ENCODE measurements around the gene TLE4. TPM values are rescaled to one million over a fixed set of nuclear protein-coding genes. Genes with fewer than 3 reads are reported as not detected.

Gene TLE4
- 100 to 1,000 TPM; 125 to 136 TPM for total RNA-seq
- 39.0 TPM for polyA plus RNA-seq (2013, experiment 1 of 2)
- polyA plus RNA-seq (2013, experiment 2 of 2): 46.9 TPM
- total RNA-seq: 9.0 to 182 (median 73.5) reads per million in 172 experiments

GRCh38 chr9:79571309-79572031 lies at the start of gene TLE4:
Gene TLE4, plus strand, starts transcription at chr9:79571965. Its CDS starts 826 bp downstream, at chr9:79572791.
- Mint-ChIP-seq H3K27ac (peak within 1 kb of the TSS; percentile 92), H3K27me3 (peaks cover 4% of the 10 kb centered on the region), H3K4me3 (peak within 1 kb of the TSS; percentile 86), H3K4me1 (ENCODE audit: low read depth) (peaks cover 33% of the 10 kb centered on the region), H3K9me3 (no peaks in the 10 kb centered on the region), H3K36me3 (ENCODE audit: low read depth) (peaks cover 15% of the 10 kb centered on the region)
- H3K27me3 ChIP-seq (ENCODE audit: control insufficient read depth in 1 of 2, insufficient read depth in 2 of 2, low read length in 2 of 2): peaks cover 0 to 9% of the 10 kb centered on the region in 2 experiments
- peaks cover 17% of the 10 kb centered on the region for H3K4me1 ChIP-seq (ENCODE audit: insufficient read depth, low read length)
- peak; percentile 85 for ATAC-seq (ENCODE audit: poor library complexity)
- ChIA-PET CTCF (interaction anchor here (1.8 kb wide), 1 partner anchor 12 kb away, joined by 12 read pairs; no protein-coding TSS in a partner anchor), POLR2A (interaction anchor here (0.7 to 2.2 kb wide), 53 partner anchors 8 to 1540 kb away, joined by 3 to 132 read pairs (median 4); partner anchors contain the start of gene GNAQ)
- peak within 1 kb of the TSS; percentile 91 for H3K4me3 ChIP-seq (ENCODE audit: low read length)
- peak; percentile 98 to 100 (median 99) for DNase-seq
- intact Hi-C loops (cut with DNase I, micrococcal nuclease): loop anchor here (1.0 to 10.0 kb wide), 7 partner anchors 11 to 167 kb away; no protein-coding TSS in a partner anchor
- H3K36me3 ChIP-seq (ENCODE audit: insufficient read depth, low read length): no peaks in the 10 kb centered on the region
- H3K27ac ChIP-seq (ENCODE audit: low read depth in 1 of 2, low read length in 2 of 2): peak within 1 kb of the TSS; percentile 72 to 85
- H3K9me3 ChIP-seq (ENCODE audit: control insufficient read depth in 1 of 2, insufficient read depth in 1 of 2, low read length in 2 of 2): peaks cover 0 to 4% of the 10 kb centered on the region in 2 experiments
- TF ChIP-seq CTCF (IDR thresholded peaks at IDR 0.05): no peak

GRCh38 chr9:79522793-79523192 lies 49.0 kb upstream of the TLE4 start:
- Histone ChIP-seq H3K4me1 (ENCODE audit: insufficient read depth, low read length) (no peaks in the 10 kb centered on the region), H3K4me3 (ENCODE audit: low read length) (no peak overlapping the region), H3K27ac (ENCODE audit: low read depth in 1 of 2, low read length in 2 of 2) (no peak overlapping the region), H3K9me3 (ENCODE audit: control insufficient read depth in 1 of 2, insufficient read depth in 1 of 2, low read length in 2 of 2) (no peaks in the 10 kb centered on the region), H3K36me3 (ENCODE audit: insufficient read depth, low read length) (no peaks in the 10 kb centered on the region), H3K27me3 (ENCODE audit: control insufficient read depth in 1 of 2, insufficient read depth in 2 of 2, low read length in 2 of 2) (no peaks in the 10 kb centered on the region)
- intact Hi-C loops (cut with DNase I, micrococcal nuclease): no loop called here
- TF ChIP-seq CTCF (IDR thresholded peaks at IDR 0.05): no peak
- Mint-ChIP-seq H3K27ac (no peak overlapping the region), H3K4me3 (no peak overlapping the region), H3K9me3 (no peaks in the 10 kb centered on the region), H3K27me3 (peaks cover 5% of the 10 kb centered on the region), H3K4me1 (ENCODE audit: low read depth) (no peaks in the 10 kb centered on the region), H3K36me3 (ENCODE audit: low read depth) (no peaks in the 10 kb centered on the region)
- ATAC-seq (ENCODE audit: poor library complexity) (no peak), DNase-seq (no peak)
- ChIA-PET POLR2A (no interaction called here), CTCF (no interaction called here)

DNA sequence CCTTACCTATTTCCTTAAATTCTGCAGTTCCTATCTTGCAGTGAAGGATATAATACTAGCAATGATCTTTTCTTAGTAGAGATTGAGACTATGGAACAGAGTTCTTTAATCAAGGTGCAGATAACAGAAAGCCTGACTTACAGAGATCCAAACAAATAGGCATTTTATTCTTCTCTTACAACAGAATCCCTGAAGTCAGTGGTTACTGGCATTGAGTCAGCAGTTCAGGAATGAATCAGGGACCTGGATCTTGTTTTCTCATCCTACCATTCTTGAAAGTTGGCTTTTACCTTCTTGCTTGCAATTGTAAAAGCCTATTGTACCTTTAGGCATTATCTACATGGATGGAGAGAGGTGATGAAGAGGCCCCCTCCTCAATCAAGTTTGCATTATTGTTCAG lies 47.5 kb upstream of the TLE4 start:
- no peaks in the 10 kb centered on the region for H3K27me3 ChIP-seq (ENCODE audit: control insufficient read depth in 1 of 2, insufficient read depth in 2 of 2, low read length in 2 of 2)
- DNase-seq (no peak), ATAC-seq (ENCODE audit: poor library complexity) (no peak)
- Mint-ChIP-seq H3K9me3 (no peaks in the 10 kb centered on the region), H3K4me3 (no peak overlapping the region), H3K4me1 (ENCODE audit: low read depth) (no peaks in the 10 kb centered on the region), H3K36me3 (ENCODE audit: low read depth) (no peaks in the 10 kb centered on the region), H3K27ac (no peak overlapping the region), H3K27me3 (peaks cover 5% of the 10 kb centered on the region)
- no peaks in the 10 kb centered on the region for H3K4me1 ChIP-seq (ENCODE audit: insufficient read depth, low read length)
- H3K4me3 ChIP-seq (ENCODE audit: low read length): no peak overlapping the region
- no peaks in the 10 kb centered on the region for H3K36me3 ChIP-seq (ENCODE audit: insufficient read depth, low read length)
- TF ChIP-seq CTCF (IDR thresholded peaks at IDR 0.05): no peak
- intact Hi-C loops (cut with DNase I, micrococcal nuclease): no loop called here
- ChIA-PET POLR2A (interaction anchor here (1.0 kb wide), 1 partner anchor 48 kb away, joined by 3 read pairs; the partner anchor contains the start of gene TLE4), CTCF (no interaction called here)
- no peak overlapping the region for H3K27ac ChIP-seq (ENCODE audit: low read depth in 1 of 2, low read length in 2 of 2)
- no peaks in the 10 kb centered on the region for H3K9me3 ChIP-seq (ENCODE audit: control insufficient read depth in 1 of 2, insufficient read depth in 1 of 2, low read length in 2 of 2)

All from CD4-positive, alpha-beta T cell (primary cell).